GM03348 (cell line): ENCODE results near the gene RNU1-2.
A peak's percentile ranks its signal among the peaks of the same experiment; 100 is the strongest.
"Not testable (repeated sequence)": the region's sequence is repeated elsewhere in the genome, so short reads cannot be mapped to it uniquely, and the experiment has no call there.

Experiments
- DNase-seq: peaks from one replicate; pipeline ENCODE4 v3.0.0; 2012; ENCODE audit warnings: low spot score

The RNU1-2 gene

GRCh38 chr1:16888860-16889816 is 6.6 kb upstream of the RNU1-2 start:
- peak; percentile 73 for DNase-seq

GRCh38 chr1:16890539-16891021 is 5.2 kb upstream of the RNU1-2 start:
- not testable (repeated sequence) for DNase-seq

- not testable (repeated sequence) for DNase-seq
Measured at GRCh38 chr1:16891057-16891456, 4.7 kb upstream of the RNU1-2 start.

GRCh38 chr1:16892978-16893525 is 2.7 kb upstream of the RNU1-2 start:
- not testable (repeated sequence) for DNase-seq

- DNase-seq, result not testable (repeated sequence)
Measured at GRCh38 chr1:16893796-16894195, 2.0 kb upstream of the RNU1-2 start.

- not testable (repeated sequence) for DNase-seq
Measured at GRCh38 chr1:16894338-16894737, 1.4 kb upstream of the RNU1-2 start.

- DNase-seq, result not testable (repeated sequence)
Measured at GRCh38 chr1:16895233-16895597, 565 bp upstream of the RNU1-2 start.

GRCh38 chr1:16896316-16897055 is 706 bp downstream of the RNU1-2 start:
- DNase-seq, result not testable (repeated sequence)

- not testable (repeated sequence) for DNase-seq
Measured at GRCh38 chr1:16897653-16898052, 1.9 kb downstream of the RNU1-2 start.

- DNase-seq, result not testable (repeated sequence)
Measured at GRCh38 chr1:16898298-16898697, 2.5 kb downstream of the RNU1-2 start.

- DNase-seq, result not testable (repeated sequence)
Measured at GRCh38 chr1:16899020-16899419, 3.2 kb downstream of the RNU1-2 start.

- no peak for DNase-seq
Measured at GRCh38 chr1:16900751-16901150, 5.0 kb downstream of the RNU1-2 start.

- DNase-seq, result not testable (repeated sequence)
Measured at GRCh38 chr1:16901371-16901770, 5.6 kb downstream of the RNU1-2 start.

- peak; percentile 5 for DNase-seq
Measured at GRCh38 chr1:16903054-16903453, 7.3 kb downstream of the RNU1-2 start.

GRCh38 chr1:16903458-16903796 is 7.6 kb downstream of the RNU1-2 start:
- no peak for DNase-seq

GRCh38 chr1:16904560-16905109 is 8.9 kb downstream of the RNU1-2 start:
- peak; percentile 93 for DNase-seq

- peak; percentile 41 for DNase-seq
Measured at GRCh38 chr1:16905110-16905867, 9.5 kb downstream of the RNU1-2 start.

GRCh38 chr1:16905868-16906702 is 10.3 kb downstream of the RNU1-2 start:
- DNase-seq, result no peak

GRCh38 chr1:16906873-16907272 is 11.1 kb downstream of the RNU1-2 start:
- no peak for DNase-seq
